ENCODE results near the gene GARIN5A. TPM values are rescaled to one million over a fixed set of nuclear protein-coding genes. Genes with fewer than 3 reads are reported as not detected.
A peak's percentile ranks its signal among the peaks of the same experiment; 100 is the strongest.

Gene GARIN5A
- total RNA-seq, 4 donors from 2014 or later = 0.53 to 2.0 (median 1.5) TPM

GRCh38 chr19:50433201-50434180, 43.2 kb downstream of the GARIN5A start:
- Histone ChIP-seq H3K36me3 (no peaks in the 10 kb centered on the region), H3K27ac (no peak overlapping the region), H3K4me3 (no peak overlapping the region), H3K9me3 (no peaks in the 10 kb centered on the region), H3K27me3 (peaks cover 0 to 64% (median 3%) of the 10 kb centered on the region in 4 donors), H3K4me1 (peaks cover 6 to 22% (median 15%) of the 10 kb centered on the region in 3 donors)
- TF ChIP-seq POLR2A (IDR thresholded peaks at IDR 0.05) (no peak), CTCF (IDR thresholded peaks at IDR 0.05) (no peak)
- DNase-seq = no peak
- 71 to 81% methylated on average over 7 to 9 of the region's 19 CpGs for WGBS, 2 donors
- intact Hi-C loops (cut with DNase I) = no loop called here

GRCh38 chr19:50432221-50433028, 44.2 kb downstream of the GARIN5A start, which contains the start of gene MYBPC2:
Gene MYBPC2 (plus strand): TSS chr19:50432892. CDS start chr19:50432954, 62 bp downstream.
- TF ChIP-seq POLR2A (IDR thresholded peaks at IDR 0.05) (no peak), CTCF (IDR thresholded peaks at IDR 0.05) (no peak)
- no peaks in the 10 kb centered on the region for H3K9me3 ChIP-seq
- H3K4me1 ChIP-seq = peaks cover 6 to 32% (median 15%) of the 10 kb centered on the region in 3 donors
- H3K27me3 ChIP-seq = peaks cover 0 to 71% (median 3%) of the 10 kb centered on the region in 4 donors
- H3K36me3 ChIP-seq = no peaks in the 10 kb centered on the region
- peak within 1 kb of the TSS; percentile 69 to 91 (median 76) for H3K27ac ChIP-seq
- 4 to 11% methylated on average over 7 of the region's 40 CpGs for WGBS, 2 donors
- DNase-seq = no peak
- peak within 1 kb of the TSS; percentile 54 to 89 (median 70) for H3K4me3 ChIP-seq
- intact Hi-C loops (cut with DNase I) = no loop called here

GRCh38 chr19:50431343-50432220, 45.1 kb downstream of the GARIN5A start:
- Histone ChIP-seq H3K36me3 (no peaks in the 10 kb centered on the region), H3K27ac (peak overlapping the region; percentile 69 to 91 (median 76)), H3K4me3 (peak overlapping the region; percentile 54 to 89 (median 70)), H3K27me3 (peaks cover 0 to 73% (median 3%) of the 10 kb centered on the region in 4 donors), H3K9me3 (no peaks in the 10 kb centered on the region), H3K4me1 (peaks cover 6 to 32% (median 15%) of the 10 kb centered on the region in 3 donors)
- no peak for DNase-seq
- WGBS, 2 donors = 2 to 3% methylated on average over 17 to 22 of the region's 54 CpGs
- TF ChIP-seq CTCF (IDR thresholded peaks at IDR 0.05) = no peak
- TF ChIP-seq POLR2A (IDR thresholded peaks at IDR 0.05) = peak in 2 of 4 donors; percentile 14 to 57
- intact Hi-C loops (cut with DNase I) = no loop called here

GRCh38 chr19:50430888-50431342, 45.7 kb downstream of the GARIN5A start:
- Histone ChIP-seq H3K27ac (peak overlapping the region; percentile 69 to 91 (median 76)), H3K4me3 (peak overlapping the region; percentile 54 to 89 (median 70)), H3K27me3 (peaks cover 0 to 73% (median 3%) of the 10 kb centered on the region in 4 donors), H3K36me3 (no peaks in the 10 kb centered on the region), H3K9me3 (no peaks in the 10 kb centered on the region), H3K4me1 (peaks cover 6 to 32% (median 15%) of the 10 kb centered on the region in 3 donors)
- DNase-seq = no peak
- 24 to 41% methylated on average over 13 of the region's 13 CpGs for WGBS, 2 donors
- no peak for TF ChIP-seq CTCF (IDR thresholded peaks at IDR 0.05)
- TF ChIP-seq POLR2A (IDR thresholded peaks at IDR 0.05) = no peak
- intact Hi-C loops (cut with DNase I) = no loop called here
